Breast epithelium (tissue), 4 donors: ENCODE results near the gene BLTP2. TPM values are rescaled to one million over a fixed set of nuclear protein-coding genes. Genes with fewer than 3 reads are reported as not detected.

Experiments used
- DNase-seq, 2 donors: peaks; one replicate each; pipeline ENCODE4 v3.0.0-alpha.2; 2019; ENCODE audit warnings: low spot score in 2 of 2
- H3K27ac ChIP-seq, 2 donors: fragments of 200-600 bp; sonication (generic) in 1 of 2; one replicate each; pipeline ENCODE4 v1.5.1; 2016 to 2019; ENCODE audit warnings: mild to moderate bottlenecking in 1 of 2
- H3K27me3 ChIP-seq, 2 donors: fragments of 200-600 bp; sonication (generic) in 1 of 2; one replicate each; pipeline versions ENCODE4 v1.5.1 to v1.6.0; 2017 to 2019; ENCODE audit warnings: control low read depth in 1 of 2, mild to moderate bottlenecking in 1 of 2
- H3K36me3 ChIP-seq: fragments of 200-600 bp; one replicate; pipeline ENCODE4 v1.5.1; 2019
- H3K4me1 ChIP-seq, 2 donors: fragments of 200-600 bp; sonication (generic); one replicate each; pipeline ENCODE4 v1.5.1; 2016 to 2019; ENCODE audit warnings: control low read depth in 1 of 2
- H3K4me3 ChIP-seq, 3 donors: fragments of 200-600 bp; sonication (generic); 1 replicate in 2 of 3; 2 replicates in 1 of 3; pipeline ENCODE4 v1.5.1; 2016 to 2019; ENCODE audit warnings: mild to moderate bottlenecking in 3 of 3, moderate library complexity in 2 of 3
- H3K9me3 ChIP-seq, 2 donors: fragments of 200-600 bp; sonication (generic) in 1 of 2; one replicate each; pipeline ENCODE4 v1.5.1; 2016 to 2019; ENCODE audit warnings: control low read depth in 1 of 2
- POLR2A ChIP-seq: fragments of 450-650 bp; IDR thresholded peaks from one replicate; pipeline ENCODE4 v1.6.1; 2016; ENCODE audit warnings: antibody characterized with exemption, mild to moderate bottlenecking, moderate library complexity
- POLR2AphosphoS5 ChIP-seq, 3 donors: sonication (generic); formaldehyde crosslinking; IDR thresholded peaks; one replicate each; pipeline ENCODE4 v1.6.1; 2017; ENCODE audit warnings: antibody characterized with exemption in 3 of 3
- intact Hi-C: fragments of 100-400 bp; cut with DNase I; formaldehyde crosslinking; loops from one replicate; pipeline ENCODE4 v1.15.1; 2023; ENCODE audit warnings: low total_unique reads
- total RNA-seq, 3 donors: library from RNA; depleted of rRNA; stranded (reverse); fragments of >200 nt; gene quantifications; one replicate each; pipeline ENCODE4 v1.1.0, GENCODE V29; 2016
- TF ChIP-seq, protein P1 (sequence below), 3 donors: fragments of 450-650 bp; IDR thresholded peaks; one replicate each; pipeline ENCODE4 v1.5.1; 2016 to 2017; ENCODE audit warnings: antibody characterized with exemption in 3 of 3, mild to moderate bottlenecking in 3 of 3, moderate library complexity in 3 of 3

Gene BLTP2
- 100 to 1,000 TPM; 107 to 131 (median 107) TPM for total RNA-seq

GRCh38 chr17:28644787-28645575, at the start of gene BLTP2:
BLTP2 (minus strand) TSS chr17:28645158; CDS start chr17:28645056, 102 bp downstream.
- Histone ChIP-seq H3K9me3 (no peaks in the 10 kb centered on the region), H3K4me3 (peak within 1 kb of the TSS; percentile 87 to 97 (median 97)), H3K27me3 (no peaks in the 10 kb centered on the region), H3K4me1 (peaks cover 0 to 13% of the 10 kb centered on the region in 2 donors), H3K27ac (peak within 1 kb of the TSS; percentile 93 to 95), H3K36me3 (no peaks in the 10 kb centered on the region)
- intact Hi-C loops = no loop called here
- TF ChIP-seq POLR2AphosphoS5 (IDR thresholded peaks at IDR 0.05) (peak; percentile 75 to 94 (median 85)), POLR2A (peak; percentile 85)
- TF ChIP-seq, protein P1, sequence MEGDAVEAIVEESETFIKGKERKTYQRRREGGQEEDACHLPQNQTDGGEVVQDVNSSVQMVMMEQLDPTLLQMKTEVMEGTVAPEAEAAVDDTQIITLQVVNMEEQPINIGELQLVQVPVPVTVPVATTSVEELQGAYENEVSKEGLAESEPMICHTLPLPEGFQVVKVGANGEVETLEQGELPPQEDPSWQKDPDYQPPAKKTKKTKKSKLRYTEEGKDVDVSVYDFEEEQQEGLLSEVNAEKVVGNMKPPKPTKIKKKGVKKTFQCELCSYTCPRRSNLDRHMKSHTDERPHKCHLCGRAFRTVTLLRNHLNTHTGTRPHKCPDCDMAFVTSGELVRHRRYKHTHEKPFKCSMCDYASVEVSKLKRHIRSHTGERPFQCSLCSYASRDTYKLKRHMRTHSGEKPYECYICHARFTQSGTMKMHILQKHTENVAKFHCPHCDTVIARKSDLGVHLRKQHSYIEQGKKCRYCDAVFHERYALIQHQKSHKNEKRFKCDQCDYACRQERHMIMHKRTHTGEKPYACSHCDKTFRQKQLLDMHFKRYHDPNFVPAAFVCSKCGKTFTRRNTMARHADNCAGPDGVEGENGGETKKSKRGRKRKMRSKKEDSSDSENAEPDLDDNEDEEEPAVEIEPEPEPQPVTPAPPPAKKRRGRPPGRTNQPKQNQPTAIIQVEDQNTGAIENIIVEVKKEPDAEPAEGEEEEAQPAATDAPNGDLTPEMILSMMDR (IDR thresholded peaks at IDR 0.05) = peak; percentile 25 to 57 (median 25)
- DNase-seq = peak; percentile 94 to 96

- no peak overlapping the region for H3K4me3 ChIP-seq
- TF ChIP-seq POLR2AphosphoS5 (IDR thresholded peaks at IDR 0.05) (no peak), POLR2A (no peak)
- TF ChIP-seq, protein P1 (IDR thresholded peaks at IDR 0.05) = no peak
- no peaks in the 10 kb centered on the region for H3K27me3 ChIP-seq
- H3K4me1 ChIP-seq = no peaks in the 10 kb centered on the region
- no peak overlapping the region for H3K27ac ChIP-seq
- H3K9me3 ChIP-seq = no peaks in the 10 kb centered on the region
- H3K36me3 ChIP-seq = peaks cover 22% of the 10 kb centered on the region
- intact Hi-C loops = no loop called here
- no peak for DNase-seq
These were observed 48.9 kb upstream of the BLTP2 start for GRCh38 chr17:28693869-28694268.

DNA sequence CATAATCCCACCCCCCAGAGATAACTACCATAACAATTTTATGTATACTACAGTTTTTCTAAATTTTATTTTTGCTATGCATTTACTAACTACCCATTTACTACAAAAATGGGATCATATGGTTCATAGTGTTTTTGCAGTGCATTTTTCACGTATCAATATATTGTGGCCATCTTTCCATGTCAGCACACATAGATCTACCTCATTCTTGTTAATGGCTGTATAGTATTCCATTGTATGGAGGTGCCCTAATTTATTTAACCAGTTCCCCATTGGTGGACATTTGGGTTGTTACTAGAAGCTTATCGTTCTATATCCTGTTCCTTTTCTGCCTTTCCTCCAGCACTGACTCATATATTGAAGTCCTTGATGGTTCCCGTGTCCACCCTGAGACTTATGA, 44.1 kb upstream of the BLTP2 start:
- Histone ChIP-seq H3K9me3 (no peaks in the 10 kb centered on the region), H3K27me3 (no peaks in the 10 kb centered on the region), H3K27ac (no peak overlapping the region), H3K4me3 (no peak overlapping the region), H3K36me3 (peaks cover 14% of the 10 kb centered on the region), H3K4me1 (no peaks in the 10 kb centered on the region)
- TF ChIP-seq POLR2AphosphoS5 (IDR thresholded peaks at IDR 0.05) (no peak), POLR2A (no peak)
- TF ChIP-seq, protein P1 (IDR thresholded peaks at IDR 0.05) = no peak
- DNase-seq = no peak
- intact Hi-C loops = no loop called here

GRCh38 chr17:28688481-28688880, 43.5 kb upstream of the BLTP2 start:
- intact Hi-C loops = no loop called here
- no peaks in the 10 kb centered on the region for H3K9me3 ChIP-seq
- H3K4me1 ChIP-seq = no peaks in the 10 kb centered on the region
- no peak for DNase-seq
- no peaks in the 10 kb centered on the region for H3K27me3 ChIP-seq
- no peak overlapping the region for H3K27ac ChIP-seq
- TF ChIP-seq, protein P1 (IDR thresholded peaks at IDR 0.05) = no peak
- no peak for TF ChIP-seq POLR2A
- TF ChIP-seq POLR2AphosphoS5 (IDR thresholded peaks at IDR 0.05) = no peak
- no peak overlapping the region for H3K4me3 ChIP-seq
- H3K36me3 ChIP-seq = peaks cover 18% of the 10 kb centered on the region

DNA sequence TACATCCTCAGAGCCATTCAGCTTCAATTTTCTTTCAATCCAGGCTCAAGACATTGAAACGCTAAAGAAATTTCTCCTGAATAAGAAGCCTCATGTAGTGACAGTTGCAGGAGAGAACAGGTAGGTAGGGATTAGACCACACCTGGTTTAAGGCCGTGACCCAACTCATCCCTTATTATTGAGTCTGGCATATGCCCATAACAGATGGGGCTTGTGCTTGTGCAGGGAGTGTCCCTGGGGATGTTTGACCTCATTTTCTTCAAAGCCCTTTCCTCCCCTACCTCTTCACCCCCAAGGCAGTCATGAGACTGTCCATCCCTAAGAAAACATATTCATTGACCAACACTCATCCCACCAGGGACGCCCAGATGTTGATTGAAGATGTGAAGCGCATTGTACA, 41.3 kb upstream of the BLTP2 start:
- DNase-seq = no peak
- H3K4me1 ChIP-seq = no peaks in the 10 kb centered on the region
- H3K27me3 ChIP-seq = no peaks in the 10 kb centered on the region
- no peak overlapping the region for H3K27ac ChIP-seq
- peaks cover 37% of the 10 kb centered on the region for H3K36me3 ChIP-seq
- H3K4me3 ChIP-seq = no peak overlapping the region
- TF ChIP-seq POLR2AphosphoS5 (IDR thresholded peaks at IDR 0.05) = no peak
- no peak for TF ChIP-seq POLR2A
- TF ChIP-seq, protein P1 (IDR thresholded peaks at IDR 0.05) = no peak
- intact Hi-C loops = no loop called here
- no peaks in the 10 kb centered on the region for H3K9me3 ChIP-seq
